Mesodermal cell (in vitro differentiated cells): Measurements from ENCODE around the gene LMO3.

Experiments used
- H3K27ac ChIP-seq: 2 replicates; pipeline ENCODE4 v1.7.0; 2013; ENCODE audit warnings: mild to moderate bottlenecking, low read depth, low read length, moderate library complexity; ENCODE audit not compliant: severe bottlenecking
- H3K36me3 ChIP-seq: 2 replicates; pipeline ENCODE4 v1.7.1; 2013; ENCODE audit warnings: mild to moderate bottlenecking, low read length, moderate library complexity; ENCODE audit not compliant: control insufficient read depth, insufficient read depth
- H3K4me1 ChIP-seq: one replicate; pipeline ENCODE4 v1.7.1; 2013; ENCODE audit warnings: mild to moderate bottlenecking, low read length; ENCODE audit not compliant: insufficient read depth, control insufficient read depth, poor library complexity, severe bottlenecking
- H3K4me3 ChIP-seq: 2 replicates; pipeline ENCODE4 v1.7.0; 2013; ENCODE audit warnings: low read length, control low read depth, mild to moderate bottlenecking; ENCODE audit not compliant: insufficient read depth, poor library complexity, severe bottlenecking; ENCODE audit errors: extremely low read depth
- H3K9me3 ChIP-seq: 2 replicates; pipeline ENCODE4 v1.7.1; 2013; ENCODE audit warnings: mild to moderate bottlenecking, low read length, moderate library complexity; ENCODE audit not compliant: control insufficient read depth
- whole genome bisulfite sequencing, 2 experiments: methylation state at CpG; one replicate each; pipeline ENCODE4 v1.1.5; 2013; ENCODE audit warnings: missing lambda C conversion rate in 2 of 2; ENCODE audit not compliant: insufficient coverage in 2 of 2; 5-methylcytosine and 5-hydroxymethylcytosine counted together

Gene LMO3

DNA sequence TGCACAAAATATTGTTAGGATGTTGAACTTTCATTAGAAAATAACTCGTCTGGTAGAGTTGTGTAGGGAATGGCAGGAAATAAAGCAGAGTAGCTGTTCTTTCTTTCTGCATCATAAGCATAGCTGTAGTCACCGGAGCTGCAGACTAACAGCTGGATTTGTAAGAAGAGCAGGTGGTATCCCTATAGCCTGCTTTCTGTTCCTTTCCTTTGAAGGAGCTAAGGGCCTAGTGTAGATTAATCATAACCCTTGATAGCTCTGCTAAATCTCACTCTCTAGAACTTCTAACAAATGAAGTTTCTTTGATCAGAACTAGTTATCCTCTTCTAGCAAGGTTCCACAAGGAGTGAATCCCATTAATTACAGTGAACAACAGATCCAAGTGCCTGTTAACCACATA, 3.5 kb downstream of the LMO3 start:
- H3K9me3 ChIP-seq, result no peaks in the 10 kb centered on the region
- 78 to 81% methylated on average over 1 to 2 of the region's 2 CpGs for WGBS, 2 experiments
- no peaks in the 10 kb centered on the region for H3K36me3 ChIP-seq
- H3K4me1 ChIP-seq, result peaks cover 13% of the 10 kb centered on the region
- no peak overlapping the region for H3K4me3 ChIP-seq
- no peak overlapping the region for H3K27ac ChIP-seq

DNA sequence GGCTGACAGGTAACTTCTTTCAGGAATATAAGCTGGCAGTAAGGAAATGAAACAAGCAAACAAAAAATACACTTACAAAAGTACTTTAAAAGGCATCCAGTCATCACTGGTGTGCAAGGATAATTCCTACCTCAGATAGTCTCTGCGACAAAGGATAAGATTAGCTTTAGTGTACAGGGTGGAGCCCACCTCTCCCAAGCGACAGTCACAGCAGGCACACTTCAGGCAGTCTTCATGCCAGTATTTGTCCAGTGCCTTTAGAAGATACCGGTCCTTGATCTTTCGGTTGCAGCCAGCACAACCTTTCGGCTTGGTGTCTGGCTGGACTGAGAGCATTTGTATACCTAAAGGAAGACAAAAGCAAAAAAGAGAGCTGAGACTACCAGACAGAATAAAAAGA, 5.4 kb downstream of the LMO3 start:
- H3K4me3 ChIP-seq, result no peak overlapping the region
- peaks cover 6% of the 10 kb centered on the region for H3K4me1 ChIP-seq
- 94 to 100% methylated on average over 2 to 5 of the region's 5 CpGs for WGBS, 2 experiments
- H3K9me3 ChIP-seq, result no peaks in the 10 kb centered on the region
- no peaks in the 10 kb centered on the region for H3K36me3 ChIP-seq
- no peak overlapping the region for H3K27ac ChIP-seq

DNA sequence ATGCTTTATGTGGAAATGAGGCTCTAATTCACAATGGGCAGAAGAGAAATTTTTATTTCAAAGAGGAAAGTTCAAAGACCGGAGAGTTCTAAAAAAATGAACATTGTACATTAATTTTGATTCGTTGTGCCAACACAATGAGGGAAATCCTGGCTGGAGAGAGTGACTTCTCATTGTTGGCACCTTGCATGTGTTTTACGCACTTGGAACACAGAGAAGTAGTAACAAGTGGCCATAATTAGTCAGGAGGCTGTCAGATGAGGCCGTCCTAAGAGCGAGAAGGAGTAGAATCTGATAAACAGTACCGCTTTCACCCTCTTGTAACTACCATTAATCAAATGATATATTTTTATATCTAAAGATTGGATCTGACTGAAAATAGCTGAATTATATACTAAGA, 6.9 kb downstream of the LMO3 start:
- Histone ChIP-seq H3K9me3 (no peaks in the 10 kb centered on the region), H3K36me3 (no peaks in the 10 kb centered on the region), H3K4me3 (no peak overlapping the region), H3K27ac (no peak overlapping the region), H3K4me1 (no peaks in the 10 kb centered on the region)
- WGBS, 2 experiments, result 90 to 93% methylated on average over 2 of the region's 6 CpGs

DNA sequence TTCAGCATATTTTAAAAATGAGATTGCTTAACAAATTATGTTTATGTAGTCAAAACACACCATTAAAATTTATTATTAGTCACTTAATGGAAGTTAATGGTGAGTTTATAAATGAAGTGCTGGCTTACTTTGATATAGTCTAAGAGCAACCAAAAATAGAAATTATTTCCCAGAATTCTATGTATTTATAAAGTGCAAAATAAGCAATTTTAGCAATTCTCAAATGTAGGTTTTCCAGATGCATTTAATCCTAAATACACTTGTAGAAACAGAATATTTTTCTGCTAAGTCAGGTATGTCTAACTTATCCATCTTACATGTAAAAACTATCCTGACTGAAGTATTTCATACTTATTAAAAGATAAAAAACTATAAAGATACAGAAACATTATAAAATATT, 11.2 kb downstream of the LMO3 start:
- Histone ChIP-seq H3K4me1 (no peaks in the 10 kb centered on the region), H3K27ac (no peak overlapping the region), H3K9me3 (no peaks in the 10 kb centered on the region), H3K4me3 (no peak overlapping the region), H3K36me3 (no peaks in the 10 kb centered on the region)

DNA sequence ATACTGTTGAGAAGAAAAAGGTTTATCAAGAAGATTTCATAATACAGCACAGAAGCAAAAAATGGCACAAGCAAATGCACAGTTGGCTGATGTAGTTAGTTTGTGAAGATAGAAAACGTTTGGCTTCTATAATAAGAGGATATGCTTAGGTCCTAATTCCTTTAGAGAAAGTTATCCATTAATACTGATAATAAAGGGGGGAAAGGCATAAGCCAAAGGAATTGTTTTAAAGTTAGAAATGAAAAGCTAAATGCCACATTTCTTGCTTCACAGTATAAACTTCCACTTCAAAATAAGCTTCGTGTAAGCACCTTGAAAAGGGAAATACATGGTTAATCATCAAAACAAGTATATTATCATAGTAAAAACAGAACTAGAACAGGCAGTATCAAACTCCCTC, 12.4 kb downstream of the LMO3 start:
- H3K27ac ChIP-seq, result no peak overlapping the region
- WGBS, 2 experiments, result no CpG with 5 or more reads among the region's 2 CpGs
- no peaks in the 10 kb centered on the region for H3K9me3 ChIP-seq
- no peaks in the 10 kb centered on the region for H3K36me3 ChIP-seq
- no peaks in the 10 kb centered on the region for H3K4me1 ChIP-seq
- H3K4me3 ChIP-seq, result no peak overlapping the region

DNA sequence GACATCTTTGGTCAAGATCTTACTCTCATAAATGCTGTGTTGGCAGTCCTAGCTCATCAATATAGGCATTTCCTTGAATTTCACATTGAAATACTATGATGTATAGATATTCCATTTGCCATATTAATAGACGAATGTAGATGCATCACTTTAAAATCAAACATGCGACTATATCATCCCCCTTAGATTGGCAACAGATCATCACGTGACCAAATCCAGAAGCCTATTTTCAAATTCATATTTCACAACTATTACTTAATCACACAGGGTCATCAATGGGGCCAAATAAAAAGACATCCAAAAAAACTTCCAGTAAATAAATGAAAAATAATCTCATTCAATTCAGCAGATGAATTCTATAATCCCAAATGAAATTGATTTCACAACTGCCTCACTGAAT, 15.3 kb downstream of the LMO3 start:
- Histone ChIP-seq H3K4me3 (no peak overlapping the region), H3K9me3 (no peaks in the 10 kb centered on the region), H3K36me3 (no peaks in the 10 kb centered on the region), H3K4me1 (no peaks in the 10 kb centered on the region), H3K27ac (no peak overlapping the region)
- WGBS, 2 experiments, result 74 to 83% methylated on average over 2 to 3 of the region's 3 CpGs

DNA sequence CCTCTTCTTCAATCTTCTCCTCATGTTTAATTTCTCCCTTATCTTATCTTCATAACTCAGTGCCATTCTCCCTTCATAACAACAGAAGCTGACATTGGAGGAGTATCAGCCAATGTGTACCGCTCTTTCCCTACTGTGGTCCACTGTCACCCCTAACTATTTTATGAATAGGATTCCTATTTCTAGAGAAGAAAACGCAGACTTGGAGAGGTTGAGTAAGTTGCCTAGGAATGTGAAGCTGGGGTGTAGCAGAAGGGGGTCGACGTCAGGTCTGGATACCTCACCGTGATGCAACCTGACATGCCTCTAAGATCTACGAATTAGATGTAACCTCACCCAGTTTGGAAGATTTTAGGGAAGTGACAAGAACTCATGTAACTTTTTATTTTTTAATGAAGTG, 17.1 kb downstream of the LMO3 start:
- H3K9me3 ChIP-seq, result no peaks in the 10 kb centered on the region
- no peak overlapping the region for H3K27ac ChIP-seq
- no peak overlapping the region for H3K4me3 ChIP-seq
- no peaks in the 10 kb centered on the region for H3K4me1 ChIP-seq
- no peaks in the 10 kb centered on the region for H3K36me3 ChIP-seq
- 71 to 83% methylated on average over 4 to 6 of the region's 6 CpGs for WGBS, 2 experiments

DNA sequence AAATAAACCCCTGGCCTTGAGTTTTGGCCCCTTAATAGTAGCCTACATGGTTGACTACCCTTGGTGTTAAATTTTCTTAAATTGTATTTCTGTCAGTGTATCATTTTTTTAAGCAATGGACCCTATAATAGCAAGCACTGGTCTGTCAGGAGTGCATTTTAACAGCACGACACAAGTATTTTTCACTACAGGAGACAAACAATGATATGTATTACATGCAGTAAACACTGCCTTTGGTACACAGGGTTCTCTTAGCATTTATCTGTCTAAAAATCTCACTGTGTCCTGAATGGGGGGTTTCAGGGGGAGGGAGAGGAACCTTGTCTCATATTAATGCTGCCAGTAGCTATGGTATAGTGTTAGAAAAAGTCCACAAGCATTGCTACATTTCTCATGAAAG, 18.4 kb downstream of the LMO3 start:
- no CpG with 5 or more reads among the region's 1 CpG for WGBS, 2 experiments
- no peaks in the 10 kb centered on the region for H3K36me3 ChIP-seq
- no peaks in the 10 kb centered on the region for H3K9me3 ChIP-seq
- H3K4me1 ChIP-seq, result no peaks in the 10 kb centered on the region
- H3K4me3 ChIP-seq, result no peak overlapping the region
- no peak overlapping the region for H3K27ac ChIP-seq

DNA sequence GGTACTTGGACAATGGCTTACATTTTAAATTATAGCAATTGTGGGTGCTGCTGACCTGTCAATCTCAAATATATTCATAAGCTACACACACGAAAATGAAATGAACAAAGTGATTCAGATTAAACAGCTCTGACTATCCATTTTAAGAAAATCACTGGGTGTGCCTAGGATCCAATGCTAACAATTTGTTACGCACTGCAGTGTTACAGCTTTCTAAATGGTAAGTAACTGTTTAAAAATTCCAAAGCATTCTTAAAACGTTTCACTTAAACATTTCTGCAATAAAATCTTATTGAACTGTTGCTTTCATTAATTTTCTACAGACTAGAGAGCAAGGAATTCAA, 18.9 kb downstream of the LMO3 start:
- H3K4me3 ChIP-seq, result no peak overlapping the region

DNA sequence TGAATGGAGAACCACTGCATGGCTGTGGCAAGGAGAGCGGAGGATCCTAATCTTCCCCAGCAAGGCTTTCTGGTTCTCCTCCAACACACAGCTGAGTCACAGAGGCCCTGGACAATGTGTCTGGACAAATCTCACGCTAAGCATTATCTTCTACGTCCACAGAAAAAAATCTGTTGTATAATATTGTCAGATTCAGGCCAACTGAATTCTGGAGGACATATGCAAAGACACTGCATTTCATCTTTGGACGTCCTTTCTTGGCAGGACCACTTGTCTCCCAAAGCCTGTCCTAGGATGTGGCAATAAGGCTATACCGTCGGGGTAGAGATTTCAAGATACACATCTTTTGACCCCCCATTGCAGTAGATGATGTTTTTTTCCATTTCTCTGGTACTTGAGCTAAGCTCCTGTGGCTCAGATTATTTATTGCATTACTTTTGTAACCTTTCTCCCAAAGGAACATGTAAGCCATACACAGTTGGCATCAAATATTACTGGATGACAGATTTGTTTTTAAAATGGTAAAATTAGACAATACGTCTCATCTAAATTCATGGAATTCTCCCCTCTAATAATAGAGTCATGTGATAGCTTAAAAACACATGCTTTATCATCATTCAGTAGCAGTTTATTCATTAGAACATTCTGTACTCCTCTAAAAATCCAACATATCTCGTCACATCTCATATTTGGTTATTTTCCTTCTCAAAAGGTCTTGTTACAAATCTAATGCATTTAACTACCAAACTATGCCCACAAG, 19.4 kb downstream of the LMO3 start:
- no peaks in the 10 kb centered on the region for H3K9me3 ChIP-seq
- H3K36me3 ChIP-seq, result no peaks in the 10 kb centered on the region
- WGBS, 2 experiments, result 95 to 96% methylated on average over 5 of the region's 8 CpGs
- no peaks in the 10 kb centered on the region for H3K4me1 ChIP-seq
- no peak overlapping the region for H3K4me3 ChIP-seq
- H3K27ac ChIP-seq, result no peak overlapping the region

More for the DNA sequence above, 18.9 kb downstream of the LMO3 start:
- Histone ChIP-seq H3K9me3 (no peaks in the 10 kb centered on the region), H3K36me3 (no peaks in the 10 kb centered on the region), H3K27ac (no peak overlapping the region), H3K4me1 (no peaks in the 10 kb centered on the region)
- no CpG with 5 or more reads among the region's 3 CpGs for WGBS, 2 experiments

DNA sequence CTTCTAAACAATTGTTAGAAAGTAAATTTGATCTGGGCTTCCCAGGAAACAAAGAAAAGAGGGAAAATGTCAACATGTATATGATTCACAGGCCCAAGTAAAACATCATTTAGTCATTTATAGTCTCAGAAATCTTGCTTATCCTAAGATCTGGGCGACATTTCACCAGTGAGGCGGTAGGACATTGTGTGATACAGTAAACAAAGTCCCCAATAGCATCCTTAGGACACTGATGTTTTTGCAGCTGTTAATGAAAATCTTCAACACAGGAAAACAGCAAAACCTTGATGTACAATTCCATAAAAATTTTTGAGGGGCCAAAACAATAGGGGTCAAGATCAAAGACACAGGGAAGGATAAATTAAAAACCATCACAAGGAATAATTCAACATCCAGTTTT, 20.2 kb downstream of the LMO3 start:
- no peak overlapping the region for H3K4me3 ChIP-seq
- no CpG with 5 or more reads among the region's 2 CpGs for whole genome bisulfite sequencing, 2 experiments
- no peak overlapping the region for H3K27ac ChIP-seq
- no peaks in the 10 kb centered on the region for H3K9me3 ChIP-seq
- H3K4me1 ChIP-seq, result no peaks in the 10 kb centered on the region
- no peaks in the 10 kb centered on the region for H3K36me3 ChIP-seq
